HFFc6 (cell line): ENCODE results near the gene IFIT1B. TPM values are rescaled to one million over a fixed set of nuclear protein-coding genes. Genes with fewer than 3 reads are reported as not detected.
A peak's percentile ranks its signal among the peaks of the same experiment; 100 is the strongest.
"Not testable (repeated sequence)": the region's sequence is repeated elsewhere in the genome, so short reads cannot be mapped to it uniquely, and the experiment has no call there.

Source experiments
- DNase-seq: peaks from one replicate; pipeline ENCODE4 v3.0.0-alpha.2; 2018
- H3K27ac Mint-ChIP-seq: 2 replicates; pipeline ENCODE4 v1.8.0; 2020; ENCODE audit warnings: mild to moderate bottlenecking, mixed read lengths
- H3K27me3 Mint-ChIP-seq: 2 replicates; pipeline ENCODE4 v1.8.0; 2021; ENCODE audit warnings: mild to moderate bottlenecking, moderate library complexity, mixed read lengths; ENCODE audit not compliant: insufficient read depth
- H3K36me3 Mint-ChIP-seq: 2 replicates; pipeline ENCODE4 v1.8.0; 2021; ENCODE audit warnings: low read depth, mixed read lengths
- H3K4me1 Mint-ChIP-seq: 2 replicates; pipeline ENCODE4 v1.8.0; 2020; ENCODE audit warnings: low read depth, mixed read lengths
- H3K4me3 Mint-ChIP-seq: 2 replicates; pipeline ENCODE4 v1.8.0; 2020; ENCODE audit warnings: mild to moderate bottlenecking, moderate library complexity, mixed read lengths
- H3K9me3 Mint-ChIP-seq: 2 replicates; pipeline ENCODE4 v1.8.0; 2020; ENCODE audit warnings: mild to moderate bottlenecking, mixed read lengths
- total RNA-seq, 6 experiments: library from RNA; stranded (reverse); fragmentation: NEBNext Ultra II Directional; extraction: Animal tissue kit (Norgen Biotek cat#: 25700); gene quantifications; 2 replicates in 1 of 6; 3 replicates in 5 of 6; pipeline ENCODE4 v1.2.3, GENCODE V29; 2021
- TF ChIP-seq, protein P1 (sequence below): fragments of 200-600 bp; sonication (generic); IDR thresholded peaks from 2 replicates; pipeline ENCODE4 v1.5.0; 2021; ENCODE audit warnings: antibody characterized with exemption, mild to moderate bottlenecking

The IFIT1B gene
- total RNA-seq, 6 experiments from 2014 or later, result not detected

DNA sequence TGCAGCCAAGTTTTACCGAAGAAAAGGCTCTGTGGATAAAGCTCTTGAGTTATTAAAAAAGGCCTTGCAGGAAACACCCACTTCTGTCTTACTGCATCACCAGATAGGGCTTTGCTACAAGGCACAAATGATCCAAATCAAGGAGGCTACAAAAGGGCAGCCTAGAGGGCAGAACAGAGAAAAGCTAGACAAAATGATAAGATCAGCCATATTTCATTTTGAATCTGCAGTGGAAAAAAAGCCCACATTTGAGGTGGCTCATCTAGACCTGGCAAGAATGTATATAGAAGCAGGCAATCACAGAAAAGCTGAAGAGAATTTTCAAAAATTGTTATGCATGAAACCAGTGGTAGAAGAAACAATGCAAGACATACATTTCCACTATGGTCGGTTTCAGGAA is 25.2 kb downstream of the IFIT1B start:
- H3K4me1 Mint-ChIP-seq, result peaks cover 8% of the 10 kb centered on the region
- no peaks in the 10 kb centered on the region for H3K27me3 Mint-ChIP-seq
- no peak overlapping the region for H3K27ac Mint-ChIP-seq
- no peak for DNase-seq
- TF ChIP-seq, protein P1, sequence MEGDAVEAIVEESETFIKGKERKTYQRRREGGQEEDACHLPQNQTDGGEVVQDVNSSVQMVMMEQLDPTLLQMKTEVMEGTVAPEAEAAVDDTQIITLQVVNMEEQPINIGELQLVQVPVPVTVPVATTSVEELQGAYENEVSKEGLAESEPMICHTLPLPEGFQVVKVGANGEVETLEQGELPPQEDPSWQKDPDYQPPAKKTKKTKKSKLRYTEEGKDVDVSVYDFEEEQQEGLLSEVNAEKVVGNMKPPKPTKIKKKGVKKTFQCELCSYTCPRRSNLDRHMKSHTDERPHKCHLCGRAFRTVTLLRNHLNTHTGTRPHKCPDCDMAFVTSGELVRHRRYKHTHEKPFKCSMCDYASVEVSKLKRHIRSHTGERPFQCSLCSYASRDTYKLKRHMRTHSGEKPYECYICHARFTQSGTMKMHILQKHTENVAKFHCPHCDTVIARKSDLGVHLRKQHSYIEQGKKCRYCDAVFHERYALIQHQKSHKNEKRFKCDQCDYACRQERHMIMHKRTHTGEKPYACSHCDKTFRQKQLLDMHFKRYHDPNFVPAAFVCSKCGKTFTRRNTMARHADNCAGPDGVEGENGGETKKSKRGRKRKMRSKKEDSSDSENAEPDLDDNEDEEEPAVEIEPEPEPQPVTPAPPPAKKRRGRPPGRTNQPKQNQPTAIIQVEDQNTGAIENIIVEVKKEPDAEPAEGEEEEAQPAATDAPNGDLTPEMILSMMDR, result no peak
- H3K9me3 Mint-ChIP-seq, result peaks cover 3% of the 10 kb centered on the region; the same call in 1 of the 2 replicates
- peaks cover 47% of the 10 kb centered on the region for H3K36me3 Mint-ChIP-seq
- H3K4me3 Mint-ChIP-seq, result no peak overlapping the region

DNA sequence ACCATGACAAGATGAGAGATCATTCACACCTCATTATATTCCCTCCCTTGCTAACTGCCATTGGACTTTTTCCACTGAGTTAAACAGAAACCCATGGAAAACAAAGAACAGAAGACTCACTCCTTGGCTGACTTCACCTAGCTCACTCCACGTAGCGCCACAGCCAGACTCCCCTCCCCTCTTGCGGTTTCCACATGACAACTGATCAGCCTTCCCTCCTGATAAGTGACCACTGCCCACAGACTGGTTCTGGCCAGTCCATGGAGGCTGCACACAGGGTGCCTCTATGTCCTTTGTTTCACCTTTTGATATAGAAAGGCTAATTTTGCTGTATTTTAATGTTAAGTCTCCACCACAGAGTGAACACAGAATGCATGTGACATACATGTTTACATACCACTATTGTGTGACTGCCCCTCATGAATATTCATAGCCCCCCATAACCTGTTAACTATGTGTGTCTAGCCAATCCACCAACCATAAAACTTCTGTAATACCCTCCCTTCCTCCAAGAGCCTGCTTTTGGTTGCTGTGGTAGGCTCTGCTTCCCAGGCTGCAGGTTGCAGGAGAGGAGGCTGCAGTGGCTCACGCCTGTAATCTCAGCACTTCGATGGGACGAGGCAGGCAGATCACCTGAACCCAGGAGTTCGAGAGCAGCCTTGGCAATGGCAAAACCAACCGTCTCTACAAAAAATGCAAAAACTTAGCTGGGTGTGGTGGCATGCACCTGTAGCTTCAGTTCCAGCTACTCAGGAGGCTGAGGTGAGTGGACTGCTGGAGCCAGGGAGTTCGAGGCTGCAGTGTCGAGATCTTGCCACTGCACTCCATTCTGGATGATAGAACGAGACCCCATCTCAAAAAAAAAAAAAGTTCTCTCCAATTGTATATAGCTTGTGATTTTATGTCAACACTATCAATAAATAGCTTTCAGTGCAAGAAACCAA is 26.5 kb downstream of the IFIT1B start:
- DNase-seq, result no peak
- Mint-ChIP-seq H3K4me1 (no peaks in the 10 kb centered on the region), H3K36me3 (peaks cover 57% of the 10 kb centered on the region), H3K27ac (no peak overlapping the region), H3K4me3 (no peak overlapping the region), H3K9me3 (peaks cover 3% of the 10 kb centered on the region; the same call in 1 of the 2 replicates), H3K27me3 (no peaks in the 10 kb centered on the region)
- TF ChIP-seq, protein P1, result no peak

DNA sequence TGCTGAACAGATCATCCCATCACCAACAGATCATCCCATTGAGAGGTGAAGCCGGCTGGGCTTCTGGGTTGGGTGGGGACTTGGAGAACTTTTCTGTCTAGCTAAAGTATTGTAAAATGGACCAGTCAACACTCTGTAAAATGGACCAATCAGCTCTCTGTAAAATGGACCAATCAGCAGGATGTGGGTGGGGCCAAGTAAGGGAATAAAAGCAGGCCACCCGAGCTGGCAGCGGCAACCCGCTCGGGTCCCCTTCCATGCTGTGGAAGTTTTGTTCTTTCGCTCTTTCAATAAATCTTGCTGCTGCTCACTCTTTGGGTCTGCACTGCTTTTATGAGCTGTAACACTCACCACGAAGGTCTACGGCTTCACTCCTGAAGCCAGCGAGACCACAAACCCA is 28.3 kb downstream of the IFIT1B start:
- H3K36me3 Mint-ChIP-seq, result peaks cover 57% of the 10 kb centered on the region
- not testable (repeated sequence) for H3K9me3 Mint-ChIP-seq, DNase-seq, H3K4me1 Mint-ChIP-seq, H3K4me3 Mint-ChIP-seq, H3K27ac Mint-ChIP-seq, H3K27me3 Mint-ChIP-seq

DNA sequence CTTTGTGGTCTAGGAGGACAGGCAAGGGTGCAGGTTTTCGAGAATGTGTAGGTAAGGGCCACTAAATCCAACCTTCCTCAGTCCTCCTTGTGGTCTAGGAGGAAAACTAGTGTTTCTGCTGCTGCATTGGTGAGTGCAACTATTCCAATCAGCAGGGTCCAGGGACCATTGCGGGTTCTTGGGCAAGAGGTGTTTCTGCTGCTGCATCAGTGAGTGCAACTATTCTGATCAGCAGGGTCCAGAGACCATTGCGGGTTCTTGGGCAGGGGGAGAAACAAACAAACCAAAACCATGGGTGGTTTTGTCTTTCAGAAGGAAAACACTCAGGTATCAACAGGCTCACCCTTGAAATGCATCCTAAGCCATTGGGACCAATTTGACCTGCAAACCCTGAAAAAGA is 29.9 kb downstream of the IFIT1B start:
- DNase-seq, H3K4me3 Mint-ChIP-seq, H3K27me3 Mint-ChIP-seq, H3K27ac Mint-ChIP-seq, H3K4me1 Mint-ChIP-seq: not testable (repeated sequence)
- H3K36me3 Mint-ChIP-seq, result peaks cover 62% of the 10 kb centered on the region
- H3K9me3 Mint-ChIP-seq, result peaks cover 14% of the 10 kb centered on the region

DNA sequence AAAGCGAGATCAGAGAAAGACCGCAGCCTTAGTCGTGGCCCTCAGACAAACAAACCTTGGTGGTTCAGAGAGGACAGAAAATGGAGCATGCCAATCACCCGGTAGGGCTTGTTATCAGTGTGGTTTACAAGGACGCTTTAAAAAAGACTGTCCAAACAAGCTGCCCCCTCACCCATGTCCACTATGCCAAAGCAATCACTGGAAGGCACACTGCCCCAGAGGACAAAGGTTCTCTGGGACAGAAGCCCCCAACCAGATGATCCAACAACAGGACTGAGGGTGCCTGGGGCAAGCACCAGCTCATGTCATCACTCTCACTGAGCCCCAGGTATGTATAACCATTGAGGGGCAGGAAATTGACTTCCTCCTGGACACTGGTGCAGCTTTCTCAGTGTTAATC is 31.4 kb downstream of the IFIT1B start:
- Mint-ChIP-seq H3K36me3 (peaks cover 53% of the 10 kb centered on the region), H3K9me3 (peaks cover 14% of the 10 kb centered on the region)
- H3K27me3 Mint-ChIP-seq, DNase-seq, H3K4me3 Mint-ChIP-seq, H3K27ac Mint-ChIP-seq, H3K4me1 Mint-ChIP-seq: not testable (repeated sequence)

DNA sequence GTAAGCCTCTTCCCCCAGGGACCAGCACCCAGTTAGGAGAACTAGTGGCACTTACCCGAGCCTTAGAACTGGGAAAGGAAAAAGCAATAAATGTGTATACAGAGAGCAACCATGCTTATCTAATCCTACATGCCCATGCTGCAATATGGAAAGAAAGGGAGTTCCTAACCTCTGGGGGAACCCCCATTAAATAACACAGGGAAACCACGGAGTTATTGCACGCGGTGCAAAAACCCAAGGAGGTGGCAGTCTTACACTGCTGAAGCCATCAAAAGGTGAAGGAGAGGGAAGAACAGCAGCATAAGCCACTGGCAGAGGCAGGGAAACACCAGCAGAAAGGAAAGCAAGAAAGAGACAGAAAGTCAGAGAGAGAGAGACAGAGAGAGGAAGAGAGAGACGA is 32.7 kb downstream of the IFIT1B start:
- not testable (repeated sequence) for H3K27ac Mint-ChIP-seq

DNA sequence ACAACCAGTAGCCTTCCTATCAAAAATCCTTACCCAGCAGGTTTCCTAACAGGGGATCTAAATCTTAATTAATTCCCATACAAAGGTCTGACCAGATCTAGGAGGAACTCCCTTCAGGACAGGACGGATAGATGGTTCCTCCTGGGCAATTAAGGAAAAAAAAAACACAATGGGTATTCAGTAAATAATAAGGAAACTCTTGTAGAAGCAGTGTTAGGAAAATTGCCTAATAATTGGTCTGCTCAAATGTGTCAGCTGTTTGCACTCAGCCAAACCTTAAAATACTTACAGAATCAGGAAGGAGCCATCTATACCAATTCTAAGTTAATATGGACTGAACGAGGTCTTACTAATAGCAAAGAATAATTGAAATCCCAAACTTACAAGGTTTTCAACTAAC is 33.3 kb downstream of the IFIT1B start:
- peaks cover 14% of the 10 kb centered on the region for H3K9me3 Mint-ChIP-seq
- H3K27ac Mint-ChIP-seq, H3K27me3 Mint-ChIP-seq, DNase-seq, H3K4me3 Mint-ChIP-seq: not testable (repeated sequence)
- H3K4me1 Mint-ChIP-seq, result peaks cover 17% of the 10 kb centered on the region
- peaks cover 43% of the 10 kb centered on the region for H3K36me3 Mint-ChIP-seq

More for the DNA sequence above, 32.7 kb downstream of the IFIT1B start:
- DNase-seq, H3K4me3 Mint-ChIP-seq, H3K27me3 Mint-ChIP-seq: not testable (repeated sequence)
- H3K36me3 Mint-ChIP-seq, result peaks cover 45% of the 10 kb centered on the region
- peaks cover 11% of the 10 kb centered on the region for H3K4me1 Mint-ChIP-seq
- H3K9me3 Mint-ChIP-seq, result peaks cover 14% of the 10 kb centered on the region

DNA sequence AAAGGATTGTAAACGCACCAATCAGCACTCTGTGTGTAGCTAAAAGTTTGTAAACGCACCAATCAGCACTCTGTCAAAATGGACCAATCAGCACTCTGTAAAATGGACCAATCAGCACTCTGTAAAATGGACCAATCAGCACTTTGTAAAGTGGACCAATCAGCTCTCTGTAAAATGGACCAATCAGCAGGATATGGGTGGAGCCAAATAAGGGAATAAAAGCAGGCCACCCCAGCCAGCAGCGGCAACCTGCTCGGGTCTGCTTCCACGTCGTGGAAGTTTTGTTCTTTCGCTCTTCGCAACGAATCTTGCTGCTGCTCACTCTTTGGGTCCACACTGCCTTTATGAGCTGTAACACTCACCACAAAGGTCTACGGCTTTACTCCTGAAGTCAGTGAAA is 34.4 kb downstream of the IFIT1B start:
- DNase-seq, result peak; percentile 27
- H3K27ac Mint-ChIP-seq, H3K4me3 Mint-ChIP-seq, H3K27me3 Mint-ChIP-seq: not testable (repeated sequence)
- H3K4me1 Mint-ChIP-seq, result peaks cover 26% of the 10 kb centered on the region
- peaks cover 11% of the 10 kb centered on the region for H3K9me3 Mint-ChIP-seq
- peaks cover 38% of the 10 kb centered on the region for H3K36me3 Mint-ChIP-seq
